GM10266 (cell line): ENCODE data around the gene LRRC15.
A peak's percentile ranks its signal among the peaks of the same experiment; 100 is the strongest.

Experiments used
- DNase-seq: peaks from one replicate; pipeline ENCODE4 v3.0.0; 2012; ENCODE audit errors: extremely low spot score
- TF ChIP-seq, protein P1 (sequence below): IDR thresholded peaks from 2 replicates; pipeline ENCODE4 v1.5.1; 2012; ENCODE audit warnings: mild to moderate bottlenecking, low read depth; ENCODE audit not compliant: control insufficient read depth, insufficient read depth; ENCODE audit errors: missing control alignments

Gene LRRC15

DNA sequence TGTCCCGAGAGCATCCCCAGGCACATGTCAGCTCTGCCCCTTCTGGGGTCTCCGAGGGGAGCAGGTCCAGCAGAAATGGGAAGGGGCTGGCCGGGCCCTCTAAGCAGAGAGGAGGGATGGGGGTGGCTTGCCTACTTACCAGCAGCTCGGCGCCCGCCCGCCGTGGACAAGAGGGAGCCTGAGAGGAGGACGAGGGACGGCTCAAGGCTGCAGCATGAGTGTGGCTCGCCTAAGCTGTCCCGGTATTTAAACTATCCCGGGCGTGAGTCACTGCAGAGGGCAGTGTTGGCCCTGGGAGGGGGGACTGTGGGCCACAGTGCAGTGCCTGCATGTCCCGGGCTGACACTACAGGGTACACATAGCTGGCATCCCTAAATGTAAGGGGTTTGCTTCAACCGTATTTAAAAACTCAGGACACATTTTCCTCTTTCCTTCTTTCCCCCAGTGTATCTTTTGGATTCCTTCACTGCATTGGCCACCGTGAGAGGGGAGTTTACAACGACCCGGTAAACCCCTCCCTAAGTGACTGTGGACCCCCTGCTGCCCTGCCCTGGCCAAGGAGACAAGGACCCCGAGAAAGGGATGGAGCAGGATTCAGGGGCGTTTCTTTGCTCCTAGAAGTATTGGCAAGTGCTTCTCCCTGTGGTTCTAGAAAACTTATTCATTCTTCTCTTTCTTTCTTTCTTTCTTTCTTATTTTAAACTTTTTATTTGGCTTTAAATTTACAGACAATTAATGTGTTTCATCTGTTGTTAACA is at the start of gene LRRC15:
LRRC15 (minus strand) TSS at position 222 of the 758 bp plus-strand sequence. CDS start 8,700 bp downstream, outside the sequence.
- TF ChIP-seq, protein P1, sequence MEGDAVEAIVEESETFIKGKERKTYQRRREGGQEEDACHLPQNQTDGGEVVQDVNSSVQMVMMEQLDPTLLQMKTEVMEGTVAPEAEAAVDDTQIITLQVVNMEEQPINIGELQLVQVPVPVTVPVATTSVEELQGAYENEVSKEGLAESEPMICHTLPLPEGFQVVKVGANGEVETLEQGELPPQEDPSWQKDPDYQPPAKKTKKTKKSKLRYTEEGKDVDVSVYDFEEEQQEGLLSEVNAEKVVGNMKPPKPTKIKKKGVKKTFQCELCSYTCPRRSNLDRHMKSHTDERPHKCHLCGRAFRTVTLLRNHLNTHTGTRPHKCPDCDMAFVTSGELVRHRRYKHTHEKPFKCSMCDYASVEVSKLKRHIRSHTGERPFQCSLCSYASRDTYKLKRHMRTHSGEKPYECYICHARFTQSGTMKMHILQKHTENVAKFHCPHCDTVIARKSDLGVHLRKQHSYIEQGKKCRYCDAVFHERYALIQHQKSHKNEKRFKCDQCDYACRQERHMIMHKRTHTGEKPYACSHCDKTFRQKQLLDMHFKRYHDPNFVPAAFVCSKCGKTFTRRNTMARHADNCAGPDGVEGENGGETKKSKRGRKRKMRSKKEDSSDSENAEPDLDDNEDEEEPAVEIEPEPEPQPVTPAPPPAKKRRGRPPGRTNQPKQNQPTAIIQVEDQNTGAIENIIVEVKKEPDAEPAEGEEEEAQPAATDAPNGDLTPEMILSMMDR = no peak
- DNase-seq = no peak

DNA sequence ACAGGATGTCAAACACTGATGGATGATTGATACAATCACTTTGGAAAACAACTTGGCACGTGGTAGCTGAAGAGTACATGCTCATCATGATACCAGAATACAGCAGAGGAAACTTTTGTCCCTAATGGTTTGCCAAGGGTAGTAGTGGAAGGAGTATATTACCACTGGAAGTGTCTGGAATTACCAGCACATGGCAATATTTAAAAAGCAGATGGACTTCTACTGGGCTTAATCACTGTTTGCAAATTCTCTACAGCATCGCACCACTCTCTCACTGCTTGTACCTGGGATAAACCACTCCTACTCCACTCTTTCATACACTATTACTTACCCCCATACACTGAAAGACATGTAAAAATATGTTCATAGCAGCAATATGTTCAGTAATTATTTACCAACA is 49.1 kb upstream of the LRRC15 start:
- no peak for DNase-seq
- TF ChIP-seq, protein P1 = no peak

DNA sequence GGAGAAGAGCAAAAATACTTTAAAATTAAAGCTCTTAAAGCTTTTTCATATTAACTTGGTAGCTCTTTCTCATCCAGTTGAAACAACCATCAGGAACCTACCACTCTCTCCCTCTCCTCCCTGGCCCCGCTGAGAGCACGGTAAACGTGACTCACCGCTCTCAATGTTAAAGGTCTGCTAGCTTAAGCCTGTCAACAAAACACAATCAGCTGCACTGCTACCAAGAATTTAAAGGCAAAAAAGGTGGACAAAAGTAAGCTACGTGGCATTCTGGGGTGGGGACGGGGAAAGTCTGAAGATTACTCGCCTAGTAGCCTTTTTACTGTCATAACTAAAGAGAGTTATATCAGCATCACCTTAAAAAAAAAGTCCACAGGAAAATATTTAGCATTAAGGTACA is 37.9 kb upstream of the LRRC15 start:
- DNase-seq = no peak
- TF ChIP-seq, protein P1 = no peak

DNA sequence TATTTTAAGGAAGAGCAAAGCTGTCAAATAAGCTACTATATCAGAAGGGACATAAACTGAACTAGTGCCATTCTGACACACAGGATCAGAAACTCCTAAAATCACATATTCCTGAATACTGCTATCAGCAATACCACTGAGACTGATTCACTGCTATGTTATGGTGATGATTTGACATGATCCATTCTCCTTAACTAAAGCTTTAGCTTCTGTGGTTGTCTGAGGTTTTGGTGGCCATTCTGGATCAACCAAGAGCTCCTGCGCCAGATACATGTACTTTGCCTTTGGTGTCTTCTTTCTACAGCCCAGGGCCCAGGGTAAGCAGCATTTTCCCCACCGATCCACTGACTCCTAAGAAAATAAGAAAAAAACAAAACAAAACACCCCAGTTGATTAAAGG is 36.2 kb upstream of the LRRC15 start:
- DNase-seq = no peak
- TF ChIP-seq, protein P1 = no peak

DNA sequence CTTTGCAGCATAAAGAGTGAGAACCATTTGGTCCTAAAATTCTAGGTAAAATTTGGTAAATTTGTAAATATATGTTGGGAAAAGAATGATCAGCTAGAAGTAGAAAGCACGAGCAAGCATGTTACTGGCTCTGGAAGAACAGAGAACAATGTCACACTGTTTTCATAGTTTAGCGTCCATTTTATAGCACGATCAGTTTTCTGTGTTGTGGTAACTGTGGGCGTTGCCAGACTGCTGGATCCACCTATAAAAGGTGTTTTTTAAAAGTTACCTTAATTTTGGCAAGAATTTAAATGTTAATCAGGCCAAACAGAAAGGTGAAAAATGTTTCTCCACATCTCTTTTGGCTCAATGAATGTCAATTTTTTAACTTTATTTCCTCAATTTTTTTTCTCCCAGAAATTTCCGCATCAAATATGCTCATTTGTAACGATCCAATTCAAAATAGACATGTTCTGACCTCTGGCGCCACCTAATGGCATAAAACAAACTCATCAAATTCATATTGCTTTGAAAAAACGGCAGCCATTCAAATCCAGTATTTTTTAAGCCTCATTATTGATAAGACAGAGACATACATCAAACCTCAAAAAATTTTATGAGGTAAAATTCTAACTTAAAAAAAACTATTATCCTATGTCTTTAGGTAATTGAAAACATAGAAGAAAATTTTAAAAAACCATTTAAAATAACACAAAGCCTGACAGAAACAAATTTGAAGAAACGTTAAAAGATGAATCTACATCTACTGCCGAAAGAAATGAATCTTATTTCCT is 35.0 kb upstream of the LRRC15 start:
- DNase-seq = no peak
- TF ChIP-seq, protein P1 = peak; percentile 69

DNA sequence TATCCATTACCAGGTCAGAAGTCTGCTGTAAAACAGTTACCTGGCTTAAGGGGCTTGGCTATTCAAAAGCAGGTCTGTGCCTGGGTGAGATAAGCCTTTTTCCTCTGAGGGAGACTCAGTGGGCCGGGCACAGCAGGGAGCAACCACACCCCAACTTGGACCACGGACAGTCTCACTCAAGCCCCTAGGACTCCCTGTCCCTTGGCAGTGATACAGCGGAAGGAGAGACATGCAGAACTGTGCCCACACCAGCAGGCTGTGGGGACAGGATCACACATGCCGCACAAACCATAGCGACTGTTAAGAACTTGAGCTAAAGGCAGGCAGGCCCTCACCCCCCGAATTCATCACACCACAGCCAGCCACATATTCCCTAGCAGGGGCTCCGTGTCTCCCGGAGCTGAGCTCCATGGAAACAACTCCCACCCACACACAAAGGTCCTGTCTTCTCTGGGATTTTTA is 32.4 kb upstream of the LRRC15 start:
- no peak for DNase-seq
- TF ChIP-seq, protein P1 = no peak

DNA sequence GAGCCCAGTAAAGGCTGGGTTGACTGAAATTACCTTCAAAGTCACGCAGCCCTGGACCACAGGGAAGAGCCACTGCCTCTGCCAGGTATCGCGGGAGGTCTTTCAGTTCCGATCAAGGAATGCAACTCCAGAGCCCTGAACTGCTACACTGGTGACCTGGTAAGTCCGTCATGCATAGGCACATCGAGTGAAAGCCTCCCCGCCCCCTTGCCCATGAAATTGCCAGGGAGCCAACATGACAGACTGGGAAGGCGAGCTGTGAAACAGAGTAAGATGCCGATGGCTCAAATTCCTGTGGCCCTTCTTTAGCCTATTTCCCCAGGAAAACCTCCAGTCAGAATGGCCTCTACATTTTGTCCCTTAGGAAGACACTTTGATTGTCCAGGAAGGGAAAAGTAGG is 31.8 kb upstream of the LRRC15 start:
- TF ChIP-seq, protein P1 = no peak
- no peak for DNase-seq
